HL-60 (cell line): ENCODE results near the gene GRM5.
"Not testable (repeated sequence)": the region's sequence is repeated elsewhere in the genome, so short reads cannot be mapped to it uniquely, and the experiment has no call there.

Experiments
- DNase-seq, 2 experiments: peaks; one replicate each; pipeline ENCODE4 v3.0.0-alpha.2; 2010 to 2020; ENCODE audit warnings: low read depth in 1 of 2, low spot score in 1 of 2
- H3K27ac ChIP-seq: fragments of 250-450 bp; sonication (Bioruptor Pico); replicated peaks from 2 replicates; pipeline ENCODE4 v1.5.1; 2020; ENCODE audit warnings: mild to moderate bottlenecking, moderate library complexity
- H3K27me3 ChIP-seq: fragments of 250-450 bp; sonication (Bioruptor Pico); 2 replicates; pipeline ENCODE4 v1.5.1; 2021; ENCODE audit warnings: mild to moderate bottlenecking, moderate library complexity; ENCODE audit not compliant: insufficient read depth, poor library complexity, severe bottlenecking
- H3K4me3 ChIP-seq: replicated peaks from 2 replicates; pipeline ENCODE4 v1.5.1; 2011; ENCODE audit warnings: mild to moderate bottlenecking, control low read depth, low read length; ENCODE audit not compliant: insufficient read depth
- GABPA ChIP-seq: IDR thresholded peaks from 2 replicates; pipeline ENCODE4 v1.6.1; 2012; ENCODE audit warnings: low read depth
- POLR2AphosphoS5 ChIP-seq: IDR thresholded peaks from 2 replicates; pipeline ENCODE4 v1.6.1; 2012; ENCODE audit warnings: low read depth
- SPI1 ChIP-seq: IDR thresholded peaks from 2 replicates; pipeline ENCODE4 v1.6.1; 2012; ENCODE audit warnings: low read depth, mild to moderate bottlenecking, borderline replicate concordance
- TF ChIP-seq, protein P1 (sequence below): IDR thresholded peaks from 2 replicates; pipeline ENCODE4 v1.6.1; 2012; ENCODE audit warnings: low read depth; ENCODE audit not compliant: insufficient replicate concordance
- TF ChIP-seq, protein P2 (sequence below): IDR thresholded peaks from one replicate; pipeline ENCODE4 v1.5.1; 2011; ENCODE audit warnings: low read length, control low read depth, inconsistent platforms; ENCODE audit not compliant: insufficient read depth

The GRM5 gene

DNA sequence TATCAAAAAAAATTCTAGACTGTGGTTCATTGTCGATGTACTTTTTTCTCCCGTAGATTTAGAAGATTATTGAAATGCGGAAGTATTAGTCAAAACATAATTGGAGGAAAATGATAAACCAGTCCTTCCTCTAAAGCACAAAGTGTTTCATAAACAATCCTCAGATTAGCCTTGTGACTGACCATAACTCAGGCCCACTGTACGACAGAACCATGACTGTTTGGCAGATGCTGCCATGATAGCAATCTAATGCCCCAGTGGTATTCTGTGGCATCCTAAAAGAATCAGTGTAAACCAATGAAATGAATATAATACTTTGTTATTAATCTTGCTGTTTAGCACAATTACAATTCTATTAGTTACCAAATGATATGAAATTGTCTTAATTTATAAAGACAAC, 601.3 kb downstream of the GRM5 start:
- TF ChIP-seq, protein P1, sequence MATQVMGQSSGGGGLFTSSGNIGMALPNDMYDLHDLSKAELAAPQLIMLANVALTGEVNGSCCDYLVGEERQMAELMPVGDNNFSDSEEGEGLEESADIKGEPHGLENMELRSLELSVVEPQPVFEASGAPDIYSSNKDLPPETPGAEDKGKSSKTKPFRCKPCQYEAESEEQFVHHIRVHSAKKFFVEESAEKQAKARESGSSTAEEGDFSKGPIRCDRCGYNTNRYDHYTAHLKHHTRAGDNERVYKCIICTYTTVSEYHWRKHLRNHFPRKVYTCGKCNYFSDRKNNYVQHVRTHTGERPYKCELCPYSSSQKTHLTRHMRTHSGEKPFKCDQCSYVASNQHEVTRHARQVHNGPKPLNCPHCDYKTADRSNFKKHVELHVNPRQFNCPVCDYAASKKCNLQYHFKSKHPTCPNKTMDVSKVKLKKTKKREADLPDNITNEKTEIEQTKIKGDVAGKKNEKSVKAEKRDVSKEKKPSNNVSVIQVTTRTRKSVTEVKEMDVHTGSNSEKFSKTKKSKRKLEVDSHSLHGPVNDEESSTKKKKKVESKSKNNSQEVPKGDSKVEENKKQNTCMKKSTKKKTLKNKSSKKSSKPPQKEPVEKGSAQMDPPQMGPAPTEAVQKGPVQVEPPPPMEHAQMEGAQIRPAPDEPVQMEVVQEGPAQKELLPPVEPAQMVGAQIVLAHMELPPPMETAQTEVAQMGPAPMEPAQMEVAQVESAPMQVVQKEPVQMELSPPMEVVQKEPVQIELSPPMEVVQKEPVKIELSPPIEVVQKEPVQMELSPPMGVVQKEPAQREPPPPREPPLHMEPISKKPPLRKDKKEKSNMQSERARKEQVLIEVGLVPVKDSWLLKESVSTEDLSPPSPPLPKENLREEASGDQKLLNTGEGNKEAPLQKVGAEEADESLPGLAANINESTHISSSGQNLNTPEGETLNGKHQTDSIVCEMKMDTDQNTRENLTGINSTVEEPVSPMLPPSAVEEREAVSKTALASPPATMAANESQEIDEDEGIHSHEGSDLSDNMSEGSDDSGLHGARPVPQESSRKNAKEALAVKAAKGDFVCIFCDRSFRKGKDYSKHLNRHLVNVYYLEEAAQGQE = no peak
- no peak for TF ChIP-seq SPI1
- TF ChIP-seq GABPA = no peak
- no peak for TF ChIP-seq POLR2AphosphoS5
- TF ChIP-seq, protein P2, sequence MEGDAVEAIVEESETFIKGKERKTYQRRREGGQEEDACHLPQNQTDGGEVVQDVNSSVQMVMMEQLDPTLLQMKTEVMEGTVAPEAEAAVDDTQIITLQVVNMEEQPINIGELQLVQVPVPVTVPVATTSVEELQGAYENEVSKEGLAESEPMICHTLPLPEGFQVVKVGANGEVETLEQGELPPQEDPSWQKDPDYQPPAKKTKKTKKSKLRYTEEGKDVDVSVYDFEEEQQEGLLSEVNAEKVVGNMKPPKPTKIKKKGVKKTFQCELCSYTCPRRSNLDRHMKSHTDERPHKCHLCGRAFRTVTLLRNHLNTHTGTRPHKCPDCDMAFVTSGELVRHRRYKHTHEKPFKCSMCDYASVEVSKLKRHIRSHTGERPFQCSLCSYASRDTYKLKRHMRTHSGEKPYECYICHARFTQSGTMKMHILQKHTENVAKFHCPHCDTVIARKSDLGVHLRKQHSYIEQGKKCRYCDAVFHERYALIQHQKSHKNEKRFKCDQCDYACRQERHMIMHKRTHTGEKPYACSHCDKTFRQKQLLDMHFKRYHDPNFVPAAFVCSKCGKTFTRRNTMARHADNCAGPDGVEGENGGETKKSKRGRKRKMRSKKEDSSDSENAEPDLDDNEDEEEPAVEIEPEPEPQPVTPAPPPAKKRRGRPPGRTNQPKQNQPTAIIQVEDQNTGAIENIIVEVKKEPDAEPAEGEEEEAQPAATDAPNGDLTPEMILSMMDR = no peak
- H3K4me3 ChIP-seq = no peak overlapping the region
- no peak for DNase-seq

DNA sequence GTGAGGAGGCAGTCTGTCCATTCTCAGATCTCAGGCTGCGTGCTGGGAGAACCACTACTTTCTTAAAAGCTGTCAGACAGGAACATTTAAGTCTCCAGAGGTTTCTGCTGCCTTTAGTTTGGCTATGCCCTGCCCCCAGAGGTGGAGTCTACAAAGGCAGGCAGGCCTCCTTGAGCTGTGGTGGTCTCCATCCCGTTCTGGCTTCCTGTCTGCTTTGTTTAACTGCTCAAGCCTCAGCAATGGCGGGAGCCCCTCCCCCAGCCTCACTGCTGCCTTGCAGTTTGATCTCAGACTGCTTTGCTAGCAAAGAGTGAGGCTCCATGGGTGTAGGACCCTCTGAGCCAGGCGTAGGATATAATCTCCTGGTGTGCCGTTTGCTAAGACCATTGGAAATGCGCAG, 602.5 kb downstream of the GRM5 start:
- not testable (repeated sequence) for DNase-seq, H3K27me3 ChIP-seq, H3K4me3 ChIP-seq, H3K27ac ChIP-seq

More for the DNA sequence above, 601.3 kb downstream of the GRM5 start:
- Histone ChIP-seq H3K27ac (no peak overlapping the region), H3K27me3 (no peaks in the 10 kb centered on the region)

DNA sequence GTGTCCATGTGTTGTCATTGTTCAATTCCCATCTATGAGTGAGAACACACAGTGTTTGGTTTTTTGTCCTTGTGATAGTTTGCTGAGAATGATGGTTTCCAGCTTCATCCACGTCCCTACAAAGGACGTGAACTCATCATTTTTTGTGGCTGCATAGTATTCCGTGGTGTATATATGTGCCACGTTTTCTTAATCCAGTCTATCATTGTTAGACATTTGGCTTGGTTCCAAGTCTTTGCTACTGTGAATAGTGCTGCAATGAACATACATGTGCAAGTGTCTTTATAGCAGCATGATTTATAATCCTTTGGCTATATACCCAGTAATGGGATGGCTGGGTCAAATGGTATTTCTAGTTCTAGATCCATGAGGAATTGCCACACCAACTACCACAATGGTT, 607.7 kb downstream of the GRM5 start:
- DNase-seq, H3K27me3 ChIP-seq, H3K27ac ChIP-seq, H3K4me3 ChIP-seq: not testable (repeated sequence)

DNA sequence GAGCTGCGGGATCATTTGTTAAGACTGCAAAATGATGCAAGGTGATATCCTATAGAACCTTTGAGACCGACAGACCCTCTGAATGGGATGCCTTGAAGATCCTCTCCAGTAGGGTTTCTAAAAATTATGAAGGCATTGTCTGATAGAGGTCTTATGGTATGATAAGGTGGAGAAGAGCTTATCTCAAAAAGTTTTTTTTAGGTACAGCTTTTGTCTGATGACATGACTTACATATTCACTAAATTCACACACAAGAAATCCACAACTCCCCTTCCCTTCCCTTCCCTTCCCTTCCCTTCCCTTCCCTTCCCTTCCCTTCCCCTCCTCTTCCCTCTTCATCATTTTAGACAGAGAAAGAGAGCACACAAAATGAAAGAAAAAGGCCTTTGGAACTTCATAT, 609.8 kb downstream of the GRM5 start:
- peak overlapping the region; percentile 36; the same call in 1 of the 2 replicates for H3K27ac ChIP-seq
- no peaks in the 10 kb centered on the region for H3K27me3 ChIP-seq
- no peak for DNase-seq
- H3K4me3 ChIP-seq = no peak overlapping the region
- TF ChIP-seq, protein P1 = no peak
- no peak for TF ChIP-seq GABPA
- no peak for TF ChIP-seq POLR2AphosphoS5
- TF ChIP-seq, protein P2 = no peak
- no peak for TF ChIP-seq SPI1

DNA sequence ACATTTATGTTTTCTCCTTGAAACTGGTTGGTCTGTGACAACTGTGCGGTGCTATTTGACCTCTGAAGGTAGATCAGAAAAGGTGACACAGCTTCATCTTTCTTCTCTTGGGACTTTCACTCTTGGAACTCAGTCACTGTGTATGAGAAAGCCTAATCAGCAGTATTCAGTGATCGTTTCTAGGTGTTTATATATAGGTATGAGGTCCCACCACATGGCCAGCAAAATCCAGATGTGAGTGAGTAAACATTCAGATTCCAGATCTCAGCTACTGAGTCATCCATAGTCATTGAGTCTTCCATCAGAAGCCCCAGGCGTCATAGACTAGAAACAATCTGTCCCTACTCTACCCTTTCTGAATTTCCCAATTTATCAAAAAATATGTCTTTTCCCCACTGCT, 610.9 kb downstream of the GRM5 start:
- DNase-seq = no peak
- H3K27me3 ChIP-seq = no peaks in the 10 kb centered on the region
- TF ChIP-seq, protein P2 = no peak
- TF ChIP-seq SPI1 (no peak), POLR2AphosphoS5 (no peak), GABPA (no peak)
- TF ChIP-seq, protein P1 = no peak
- H3K27ac ChIP-seq = no peak overlapping the region
- no peak overlapping the region for H3K4me3 ChIP-seq
